A549 (cell line): Measurements from ENCODE around the gene MORF4L1.

Experiments used
- ATOH8 ChIP-seq: fragments of 250-450 bp; sonication (Bioruptor Pico); IDR thresholded peaks from 2 replicates; pipeline ENCODE4 v1.5.0; 2020; ENCODE audit warnings: low read depth, mild to moderate bottlenecking, moderate library complexity
- BHLHE40 ChIP-seq: IDR thresholded peaks from 2 replicates; pipeline ENCODE4 v1.6.1; 2012; ENCODE audit warnings: low read depth, low read length, inconsistent platforms
- CTCF ChIP-seq: fragments of >200 bp; sonication (Bioruptor Twin); formaldehyde crosslinking; IDR thresholded peaks from 3 replicates; pipeline ENCODE4 v1.5.1; 2016
- HOXB13 ChIP-seq: fragments of 250-450 bp; sonication (Bioruptor Pico); IDR thresholded peaks from 2 replicates; pipeline ENCODE4 v1.5.0; 2020; ENCODE audit warnings: low read depth, mild to moderate bottlenecking, moderate library complexity
- JUN ChIP-seq, 2 experiments: fragments of >200 bp; sonication (Bioruptor Twin); formaldehyde crosslinking; IDR thresholded peaks; 2 replicates in 1 of 2; 3 replicates in 1 of 2; pipeline ENCODE4 v1.6.1; 2016 to 2017
- MYC ChIP-seq: IDR thresholded peaks from 2 replicates; pipeline ENCODE4 v1.6.1; 2012; ENCODE audit warnings: mild to moderate bottlenecking, inconsistent platforms, low read length, improper control_type of control experiment, borderline replicate concordance
- PHF8 ChIP-seq: fragments of 200-600 bp; sonication (generic); IDR thresholded peaks from 2 replicates; pipeline ENCODE4 v1.6.1; 2016; ENCODE audit warnings: low read depth, mild to moderate bottlenecking, antibody characterized with exemption, moderate library complexity, borderline replicate concordance
- POLR2A ChIP-seq: IDR thresholded peaks from 2 replicates; pipeline ENCODE4 v1.6.1; 2012; ENCODE audit warnings: mild to moderate bottlenecking, low read length
- REST ChIP-seq: fragments of 200-600 bp; sonication (generic); IDR thresholded peaks from 2 replicates; pipeline ENCODE4 v1.6.1; 2016; ENCODE audit warnings: antibody characterized with exemption, mild to moderate bottlenecking, moderate library complexity
- RFX5 ChIP-seq: fragments of 450-650 bp; IDR thresholded peaks from 2 replicates; pipeline ENCODE4 v1.7.1; 2014; ENCODE audit warnings: antibody characterized with exemption, mild to moderate bottlenecking, moderate library complexity
- SMC3 ChIP-seq: fragments of >200 bp; sonication (Bioruptor Twin); formaldehyde crosslinking; IDR thresholded peaks from 3 replicates; pipeline ENCODE4 v1.6.1; 2018; ENCODE audit warnings: inconsistent platforms
- ZNF302 ChIP-seq: fragments of 250-450 bp; sonication (Bioruptor Pico); IDR thresholded peaks from 2 replicates; pipeline ENCODE4 v1.9.0; 2021; ENCODE audit warnings: inconsistent platforms, mild to moderate bottlenecking, moderate library complexity

- TF ChIP-seq CTCF (no peak), POLR2A (no peak), SMC3 (no peak), HOXB13 (CRISPR knock-in tag) (no peak), REST (no peak), ATOH8 (CRISPR knock-in tag) (no peak), BHLHE40 (no peak), ZNF302 (no peak), JUN (IDR thresholded peaks at IDR 0.05) (no peak), PHF8 (no peak), RFX5 (no peak), MYC (no peak)
Measured at GRCh38 chr15:78928616-78929093, 56.0 kb downstream of the MORF4L1 start.
